ENCODE measurements around the gene ZFP92.
"Not testable (repeated sequence)": the region's sequence is repeated elsewhere in the genome, so short reads cannot be mapped to it uniquely, and the experiment has no call there.

ZFP92 gene

GRCh38 chrX:153379971-153380581, 31.2 kb upstream of the ZFP92 start:
- Histone ChIP-seq H3K36me3 (ENCODE audit: insufficient read depth, low read length) (no peaks in the 10 kb centered on the region), H3K9me3 (ENCODE audit: control insufficient read depth, insufficient read depth, low read length) (no peaks in the 10 kb centered on the region), H3K9ac (ENCODE audit: low read depth, low read length) (no peak overlapping the region), H3K4me1 (ENCODE audit: insufficient read depth, low read length) (no peaks in the 10 kb centered on the region)

- Histone ChIP-seq H3K4me1 (ENCODE audit: insufficient read depth, low read length) (no peaks in the 10 kb centered on the region), H3K9me3 (ENCODE audit: control insufficient read depth, insufficient read depth, low read length) (no peaks in the 10 kb centered on the region), H3K36me3 (ENCODE audit: insufficient read depth, low read length) (no peaks in the 10 kb centered on the region), H3K9ac (ENCODE audit: low read depth, low read length) (no peak overlapping the region)
Measured at GRCh38 chrX:153380691-153381090, 30.6 kb upstream of the ZFP92 start.

GRCh38 chrX:153381684-153382532, 29.4 kb upstream of the ZFP92 start:
- H3K9me3 ChIP-seq (ENCODE audit: control insufficient read depth, insufficient read depth, low read length), result no peaks in the 10 kb centered on the region
- H3K36me3 ChIP-seq (ENCODE audit: insufficient read depth, low read length), result no peaks in the 10 kb centered on the region
- H3K4me1 ChIP-seq (ENCODE audit: insufficient read depth, low read length), result no peaks in the 10 kb centered on the region
- H3K9ac ChIP-seq (ENCODE audit: low read depth, low read length), result no peak overlapping the region

- Histone ChIP-seq H3K9ac (ENCODE audit: low read depth, low read length) (no peak overlapping the region), H3K9me3 (ENCODE audit: control insufficient read depth, insufficient read depth, low read length) (no peaks in the 10 kb centered on the region), H3K4me1 (ENCODE audit: insufficient read depth, low read length) (no peaks in the 10 kb centered on the region), H3K36me3 (ENCODE audit: insufficient read depth, low read length) (no peaks in the 10 kb centered on the region)
Measured at GRCh38 chrX:153382563-153383482, 28.4 kb upstream of the ZFP92 start.

- H3K36me3 ChIP-seq (ENCODE audit: insufficient read depth, low read length), result no peaks in the 10 kb centered on the region
- H3K9me3 ChIP-seq (ENCODE audit: control insufficient read depth, insufficient read depth, low read length), result no peaks in the 10 kb centered on the region
- no peak overlapping the region for H3K9ac ChIP-seq (ENCODE audit: low read depth, low read length)
- H3K4me1 ChIP-seq (ENCODE audit: insufficient read depth, low read length), result no peaks in the 10 kb centered on the region
Measured at GRCh38 chrX:153384390-153384789, 26.9 kb upstream of the ZFP92 start.

GRCh38 chrX:153384973-153385372, 26.3 kb upstream of the ZFP92 start:
- H3K9me3 ChIP-seq (ENCODE audit: control insufficient read depth, insufficient read depth, low read length), result not testable (repeated sequence)

GRCh38 chrX:153386097-153386496, 25.2 kb upstream of the ZFP92 start:
- no peaks in the 10 kb centered on the region for H3K4me1 ChIP-seq (ENCODE audit: insufficient read depth, low read length)
- no peak overlapping the region for H3K9ac ChIP-seq (ENCODE audit: low read depth, low read length)
- no peaks in the 10 kb centered on the region for H3K9me3 ChIP-seq (ENCODE audit: control insufficient read depth, insufficient read depth, low read length)
- no peaks in the 10 kb centered on the region for H3K36me3 ChIP-seq (ENCODE audit: insufficient read depth, low read length)

More at GRCh38 chrX:153384973-153385372, 26.3 kb upstream of the ZFP92 start:
- H3K9ac ChIP-seq (ENCODE audit: low read depth, low read length); H3K36me3 ChIP-seq (ENCODE audit: insufficient read depth, low read length); H3K4me1 ChIP-seq (ENCODE audit: insufficient read depth, low read length): not testable (repeated sequence)

GRCh38 chrX:153387345-153387744, 23.9 kb upstream of the ZFP92 start:
- Histone ChIP-seq H3K9ac (ENCODE audit: low read depth, low read length) (no peak overlapping the region), H3K9me3 (ENCODE audit: control insufficient read depth, insufficient read depth, low read length) (no peaks in the 10 kb centered on the region), H3K4me1 (ENCODE audit: insufficient read depth, low read length) (no peaks in the 10 kb centered on the region), H3K36me3 (ENCODE audit: insufficient read depth, low read length) (no peaks in the 10 kb centered on the region)

GRCh38 chrX:153387987-153388721, 23.1 kb upstream of the ZFP92 start:
- Histone ChIP-seq H3K36me3 (ENCODE audit: insufficient read depth, low read length) (no peaks in the 10 kb centered on the region), H3K4me1 (ENCODE audit: insufficient read depth, low read length) (no peaks in the 10 kb centered on the region), H3K9ac (ENCODE audit: low read depth, low read length) (no peak overlapping the region), H3K9me3 (ENCODE audit: control insufficient read depth, insufficient read depth, low read length) (no peaks in the 10 kb centered on the region)

GRCh38 chrX:153388722-153389459, 22.4 kb upstream of the ZFP92 start:
- Histone ChIP-seq H3K4me1 (ENCODE audit: insufficient read depth, low read length) (no peaks in the 10 kb centered on the region), H3K9me3 (ENCODE audit: control insufficient read depth, insufficient read depth, low read length) (no peaks in the 10 kb centered on the region), H3K9ac (ENCODE audit: low read depth, low read length) (no peak overlapping the region), H3K36me3 (ENCODE audit: insufficient read depth, low read length) (no peaks in the 10 kb centered on the region)

- not testable (repeated sequence) for H3K36me3 ChIP-seq (ENCODE audit: insufficient read depth, low read length); H3K9me3 ChIP-seq (ENCODE audit: control insufficient read depth, insufficient read depth, low read length); H3K9ac ChIP-seq (ENCODE audit: low read depth, low read length); H3K4me1 ChIP-seq (ENCODE audit: insufficient read depth, low read length)
Measured at GRCh38 chrX:153389460-153389768, 21.9 kb upstream of the ZFP92 start.

GRCh38 chrX:153392642-153393321, 18.5 kb upstream of the ZFP92 start:
- no peaks in the 10 kb centered on the region for H3K36me3 ChIP-seq (ENCODE audit: insufficient read depth, low read length)
- no peaks in the 10 kb centered on the region for H3K9me3 ChIP-seq (ENCODE audit: control insufficient read depth, insufficient read depth, low read length)
- no peaks in the 10 kb centered on the region for H3K4me1 ChIP-seq (ENCODE audit: insufficient read depth, low read length)
- no peak overlapping the region for H3K9ac ChIP-seq (ENCODE audit: low read depth, low read length)

GRCh38 chrX:153394612-153395011, 16.7 kb upstream of the ZFP92 start:
- Histone ChIP-seq H3K4me1 (ENCODE audit: insufficient read depth, low read length) (no peaks in the 10 kb centered on the region), H3K9ac (ENCODE audit: low read depth, low read length) (no peak overlapping the region), H3K9me3 (ENCODE audit: control insufficient read depth, insufficient read depth, low read length) (no peaks in the 10 kb centered on the region), H3K36me3 (ENCODE audit: insufficient read depth, low read length) (no peaks in the 10 kb centered on the region)

Measured in ES-I3 (cell line).